GM21723 (cell line): ENCODE data around the gene HS3ST5.
"Not testable (repeated sequence)": the region's sequence is repeated elsewhere in the genome, so short reads cannot be mapped to it uniquely, and the experiment has no call there.

Source experiments
- ATAC-seq: cut with Tn5 transposase; IDR thresholded peaks from one replicate; pipeline ENCODE4 v1.9.1; 2021; ENCODE audit warnings: mild to moderate bottlenecking, moderate library complexity; ENCODE audit not compliant: unreplicated experiment

HS3ST5 gene

GRCh38 chr6:114108119-114109002 lies 234.5 kb downstream of the HS3ST5 start:
- ATAC-seq = peak; percentile 57

GRCh38 chr6:114106020-114106419 lies 236.8 kb downstream of the HS3ST5 start:
- no peak for ATAC-seq

GRCh38 chr6:114101255-114101654 lies 241.6 kb downstream of the HS3ST5 start:
- no peak for ATAC-seq

GRCh38 chr6:114100215-114100994 lies 242.4 kb downstream of the HS3ST5 start:
- ATAC-seq = no peak

- peak; percentile 58 for ATAC-seq
Measured at GRCh38 chr6:114096561-114097172, 246.2 kb downstream of the HS3ST5 start.

GRCh38 chr6:114092943-114093342 lies 249.9 kb downstream of the HS3ST5 start:
- no peak for ATAC-seq

GRCh38 chr6:114090626-114091025 lies 252.2 kb downstream of the HS3ST5 start:
- ATAC-seq = no peak

- ATAC-seq = no peak
Measured at GRCh38 chr6:114087496-114087895, 255.3 kb downstream of the HS3ST5 start.

- ATAC-seq = no peak
Measured at GRCh38 chr6:114085211-114085610, 257.6 kb downstream of the HS3ST5 start.

GRCh38 chr6:114084327-114084890 lies 258.4 kb downstream of the HS3ST5 start:
- ATAC-seq = no peak

GRCh38 chr6:114083251-114083650 lies 259.6 kb downstream of the HS3ST5 start:
- ATAC-seq = no peak

- no peak for ATAC-seq
Measured at GRCh38 chr6:114081730-114082129, 261.1 kb downstream of the HS3ST5 start.

GRCh38 chr6:114080891-114081510 lies 261.8 kb downstream of the HS3ST5 start:
- ATAC-seq = no peak

- not testable (repeated sequence) for ATAC-seq
Measured at GRCh38 chr6:114080410-114080809, 262.4 kb downstream of the HS3ST5 start.

GRCh38 chr6:114075777-114076176 lies 267.0 kb downstream of the HS3ST5 start:
- no peak for ATAC-seq

GRCh38 chr6:114075300-114075699 lies 267.5 kb downstream of the HS3ST5 start:
- no peak for ATAC-seq

- ATAC-seq = no peak
Measured at GRCh38 chr6:114068771-114069170, 274.1 kb downstream of the HS3ST5 start.

- ATAC-seq = no peak
Measured at GRCh38 chr6:114068116-114068515, 274.7 kb downstream of the HS3ST5 start.

GRCh38 chr6:114064862-114065261 lies 278.0 kb downstream of the HS3ST5 start:
- peak; percentile 47 for ATAC-seq

GRCh38 chr6:114063956-114064355 lies 278.9 kb downstream of the HS3ST5 start:
- no peak for ATAC-seq

GRCh38 chr6:114062199-114062598 lies 280.6 kb downstream of the HS3ST5 start:
- no peak for ATAC-seq
